ENCODE results near the gene DYNC1LI2.
"Not testable (repeated sequence)": the region's sequence is repeated elsewhere in the genome, so short reads cannot be mapped to it uniquely, and the experiment has no call there.

Gene DYNC1LI2

GRCh38 chr16:66751303-66751991 is at the start of gene DYNC1LI2:
TSS of gene DYNC1LI2 (minus strand) at chr16:66751609. CDS start at chr16:66751591, 18 bp downstream.
- H3K36me3 Mint-ChIP-seq (ENCODE audit: low read depth), result peaks cover 15% of the 10 kb centered on the region
- H3K9me3 Mint-ChIP-seq, result no peaks in the 10 kb centered on the region
- peak within 1 kb of the TSS; percentile 90 for H3K4me3 Mint-ChIP-seq

DNA sequence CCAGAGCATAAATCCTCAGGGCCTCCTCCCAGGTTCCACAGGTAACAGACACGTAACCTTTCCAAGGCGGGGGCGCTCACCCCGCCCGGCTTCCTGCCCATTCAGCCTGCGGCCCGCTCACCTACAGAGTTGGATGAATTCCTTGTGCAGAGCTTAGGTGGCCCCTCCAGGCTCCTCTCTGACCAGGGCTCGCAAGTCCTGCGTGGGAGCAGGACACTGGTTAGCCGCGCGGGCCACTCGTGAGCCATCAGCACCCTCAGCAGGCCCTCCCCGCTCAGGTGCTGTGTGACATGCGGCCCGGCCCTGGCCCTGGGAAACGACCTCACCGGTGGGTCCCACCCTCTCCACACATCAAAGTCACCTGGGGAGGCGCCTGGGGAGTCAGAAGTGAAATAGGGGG is 49.4 kb upstream of the DYNC1LI2 start:
- no peak overlapping the region for H3K27ac Mint-ChIP-seq
- no peaks in the 10 kb centered on the region for H3K9me3 Mint-ChIP-seq
- H3K4me1 Mint-ChIP-seq (ENCODE audit: low read depth), result no peaks in the 10 kb centered on the region
- H3K4me3 Mint-ChIP-seq, result no peak overlapping the region
- no peaks in the 10 kb centered on the region for H3K27me3 Mint-ChIP-seq
- H3K36me3 Mint-ChIP-seq (ENCODE audit: low read depth), result peaks cover 43% of the 10 kb centered on the region

More at GRCh38 chr16:66751303-66751991, at the start of gene DYNC1LI2:
- peak within 1 kb of the TSS; percentile 78 for H3K27ac Mint-ChIP-seq
- peaks cover 7% of the 10 kb centered on the region for H3K27me3 Mint-ChIP-seq
- peaks cover 42% of the 10 kb centered on the region for H3K4me1 Mint-ChIP-seq (ENCODE audit: low read depth)

DNA sequence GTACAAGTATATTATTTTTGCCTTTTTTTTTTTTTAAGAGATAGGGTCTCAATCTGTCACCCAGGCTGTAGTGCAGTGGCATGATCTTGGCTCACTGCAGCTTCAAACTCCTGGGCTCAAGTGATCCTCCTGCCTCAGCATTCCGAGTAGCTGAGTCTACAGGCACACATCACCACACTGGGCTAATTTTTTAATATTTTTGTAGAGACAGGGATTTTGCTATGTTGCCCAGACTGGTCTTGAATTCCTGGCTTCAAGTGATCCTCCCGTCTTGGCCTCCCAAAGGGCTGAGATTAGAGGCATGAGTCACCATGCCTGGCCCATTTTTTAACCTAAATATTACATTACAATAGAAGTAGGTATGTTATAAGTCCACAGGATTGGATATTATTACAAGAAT is 46.8 kb upstream of the DYNC1LI2 start:
- H3K27me3 Mint-ChIP-seq, result no peaks in the 10 kb centered on the region
- H3K4me3 Mint-ChIP-seq, result no peak overlapping the region
- H3K36me3 Mint-ChIP-seq (ENCODE audit: low read depth), result peaks cover 16% of the 10 kb centered on the region
- no peak overlapping the region for H3K27ac Mint-ChIP-seq
- H3K9me3 Mint-ChIP-seq, result no peaks in the 10 kb centered on the region
- H3K4me1 Mint-ChIP-seq (ENCODE audit: low read depth), result no peaks in the 10 kb centered on the region

DNA sequence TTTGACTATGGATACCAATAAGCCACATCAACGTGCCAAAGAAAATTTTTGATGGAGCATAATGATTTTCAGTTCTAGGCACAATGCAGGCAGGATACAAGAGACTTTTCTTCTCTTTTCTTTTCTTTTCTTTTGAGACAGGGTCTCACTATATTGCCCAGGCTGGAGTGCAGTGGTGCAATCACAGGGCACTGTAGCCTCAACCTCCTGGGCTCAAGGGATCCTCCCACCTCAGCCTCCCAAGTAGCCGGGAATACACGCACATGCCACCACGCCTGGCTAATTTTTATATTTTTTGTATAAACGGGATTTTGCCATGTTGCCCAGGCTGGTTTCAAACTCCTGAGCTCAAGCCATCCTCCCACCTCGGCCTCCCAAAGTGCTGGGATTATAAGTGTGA is 42.6 kb upstream of the DYNC1LI2 start:
- H3K4me3 Mint-ChIP-seq; H3K9me3 Mint-ChIP-seq; H3K36me3 Mint-ChIP-seq (ENCODE audit: low read depth); H3K27me3 Mint-ChIP-seq; H3K27ac Mint-ChIP-seq; H3K4me1 Mint-ChIP-seq (ENCODE audit: low read depth): not testable (repeated sequence)

DNA sequence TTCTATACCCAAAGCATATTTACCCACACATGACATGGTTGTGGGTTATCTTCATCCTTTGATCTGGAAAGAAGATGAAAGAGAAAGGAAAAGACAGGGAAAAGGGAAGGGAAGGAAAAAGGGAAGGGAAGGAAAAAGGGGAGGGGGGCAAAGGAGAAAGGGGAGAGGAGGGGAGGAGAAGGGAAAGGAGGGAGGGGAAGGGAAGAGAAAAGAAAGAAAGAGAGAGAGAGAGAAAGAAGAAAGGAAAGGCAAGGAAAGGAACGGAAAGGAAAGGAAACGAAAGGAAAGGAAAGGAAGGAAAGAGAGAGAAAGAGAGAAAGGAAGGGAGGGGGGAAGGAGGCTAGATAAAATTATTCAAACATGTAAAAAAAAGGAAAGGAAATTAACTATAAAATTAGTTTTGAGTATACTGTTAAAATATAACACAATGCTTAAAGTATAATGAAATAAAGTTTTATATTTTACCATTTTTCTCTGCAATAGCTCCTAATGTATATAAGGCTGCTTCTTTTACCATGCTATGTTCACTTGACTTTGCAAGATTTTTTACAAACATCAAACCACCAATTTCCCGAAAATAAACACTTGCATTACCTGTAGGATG is 38.8 kb upstream of the DYNC1LI2 start:
- H3K27ac Mint-ChIP-seq, result no peak overlapping the region
- no peaks in the 10 kb centered on the region for H3K36me3 Mint-ChIP-seq (ENCODE audit: low read depth)
- H3K27me3 Mint-ChIP-seq, result no peaks in the 10 kb centered on the region
- H3K4me3 Mint-ChIP-seq, result no peak overlapping the region
- H3K9me3 Mint-ChIP-seq, result no peaks in the 10 kb centered on the region
- H3K4me1 Mint-ChIP-seq (ENCODE audit: low read depth), result no peaks in the 10 kb centered on the region

GRCh38 chr16:66787427-66787826 is 36.0 kb upstream of the DYNC1LI2 start:
- H3K27ac Mint-ChIP-seq, result no peak overlapping the region
- H3K4me1 Mint-ChIP-seq (ENCODE audit: low read depth), result no peaks in the 10 kb centered on the region
- H3K4me3 Mint-ChIP-seq, result no peak overlapping the region
- no peaks in the 10 kb centered on the region for H3K36me3 Mint-ChIP-seq (ENCODE audit: low read depth)
- H3K9me3 Mint-ChIP-seq, result no peaks in the 10 kb centered on the region
- no peaks in the 10 kb centered on the region for H3K27me3 Mint-ChIP-seq

GRCh38 chr16:66786551-66786950 is 35.1 kb upstream of the DYNC1LI2 start:
- no peaks in the 10 kb centered on the region for H3K4me1 Mint-ChIP-seq (ENCODE audit: low read depth)
- H3K4me3 Mint-ChIP-seq, result no peak overlapping the region
- no peak overlapping the region for H3K27ac Mint-ChIP-seq
- no peaks in the 10 kb centered on the region for H3K27me3 Mint-ChIP-seq
- H3K36me3 Mint-ChIP-seq (ENCODE audit: low read depth), result no peaks in the 10 kb centered on the region
- H3K9me3 Mint-ChIP-seq, result no peaks in the 10 kb centered on the region

GRCh38 chr16:66776457-66776856 is 25.0 kb upstream of the DYNC1LI2 start:
- no peak overlapping the region for H3K4me3 Mint-ChIP-seq
- H3K36me3 Mint-ChIP-seq (ENCODE audit: low read depth), result no peaks in the 10 kb centered on the region
- no peaks in the 10 kb centered on the region for H3K9me3 Mint-ChIP-seq
- no peaks in the 10 kb centered on the region for H3K4me1 Mint-ChIP-seq (ENCODE audit: low read depth)
- no peak overlapping the region for H3K27ac Mint-ChIP-seq
- H3K27me3 Mint-ChIP-seq, result no peaks in the 10 kb centered on the region

DNA sequence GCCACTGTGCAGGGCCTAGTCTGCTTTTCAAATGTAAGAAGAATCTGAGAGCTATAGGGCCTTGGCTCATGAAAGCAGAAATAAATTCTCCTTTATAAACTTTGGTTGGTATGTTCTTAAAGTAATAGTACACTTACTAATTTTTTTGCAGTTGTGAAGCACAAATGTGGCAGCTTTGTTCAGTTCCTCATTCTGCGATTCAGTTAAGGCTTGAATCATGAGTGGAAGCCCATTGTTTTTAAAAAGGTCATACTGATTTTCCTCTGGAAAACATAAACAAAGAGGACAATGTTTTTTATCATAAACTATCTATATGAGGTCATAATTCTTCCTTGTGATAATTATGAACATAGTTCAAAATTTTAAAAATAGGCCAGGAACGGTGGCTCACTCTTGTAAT is 23.6 kb upstream of the DYNC1LI2 start:
- Mint-ChIP-seq H3K27ac (no peak overlapping the region), H3K4me1 (ENCODE audit: low read depth) (no peaks in the 10 kb centered on the region), H3K4me3 (no peak overlapping the region), H3K27me3 (no peaks in the 10 kb centered on the region), H3K9me3 (no peaks in the 10 kb centered on the region), H3K36me3 (ENCODE audit: low read depth) (no peaks in the 10 kb centered on the region)

DNA sequence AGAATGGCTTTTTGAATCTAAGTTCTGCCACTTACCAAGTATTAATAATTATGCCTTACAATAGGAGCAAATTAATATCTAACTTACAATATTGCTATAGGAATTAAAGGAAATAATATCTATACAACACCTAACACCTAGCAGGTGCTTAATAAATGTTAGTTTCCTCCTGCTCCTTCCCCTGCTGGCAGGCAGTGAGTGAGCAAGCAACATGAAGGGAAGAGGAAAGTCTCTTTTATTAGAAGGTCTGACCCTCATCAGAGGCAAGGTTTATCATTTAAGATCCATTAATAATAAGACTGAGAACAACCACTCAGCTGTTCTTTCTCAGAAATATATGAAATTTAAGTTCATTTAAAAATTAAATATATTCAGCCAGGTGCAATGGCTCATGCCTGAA is 6.7 kb upstream of the DYNC1LI2 start:
- no peaks in the 10 kb centered on the region for H3K36me3 Mint-ChIP-seq (ENCODE audit: low read depth)
- no peaks in the 10 kb centered on the region for H3K9me3 Mint-ChIP-seq
- H3K27ac Mint-ChIP-seq, result no peak overlapping the region
- H3K27me3 Mint-ChIP-seq, result peaks cover 1% of the 10 kb centered on the region
- no peaks in the 10 kb centered on the region for H3K4me1 Mint-ChIP-seq (ENCODE audit: low read depth)
- no peak overlapping the region for H3K4me3 Mint-ChIP-seq

GRCh38 chr16:66754819-66755218 is 3.4 kb upstream of the DYNC1LI2 start:
- no peaks in the 10 kb centered on the region for H3K36me3 Mint-ChIP-seq (ENCODE audit: low read depth)

GRCh38 chr16:66754211-66754610 is 2.8 kb upstream of the DYNC1LI2 start:
- no peak overlapping the region for H3K4me3 Mint-ChIP-seq
- H3K27ac Mint-ChIP-seq, result no peak overlapping the region
- H3K9me3 Mint-ChIP-seq, result no peaks in the 10 kb centered on the region
- H3K4me1 Mint-ChIP-seq (ENCODE audit: low read depth), result peaks cover 24% of the 10 kb centered on the region
- peaks cover 7% of the 10 kb centered on the region for H3K27me3 Mint-ChIP-seq
- peaks cover 6% of the 10 kb centered on the region for H3K36me3 Mint-ChIP-seq (ENCODE audit: low read depth)

More at GRCh38 chr16:66754819-66755218, 3.4 kb upstream of the DYNC1LI2 start:
- H3K4me3 Mint-ChIP-seq, result no peak overlapping the region
- H3K9me3 Mint-ChIP-seq, result no peaks in the 10 kb centered on the region
- H3K27me3 Mint-ChIP-seq, result peaks cover 7% of the 10 kb centered on the region
- peaks cover 18% of the 10 kb centered on the region for H3K4me1 Mint-ChIP-seq (ENCODE audit: low read depth)
- no peak overlapping the region for H3K27ac Mint-ChIP-seq

DNA sequence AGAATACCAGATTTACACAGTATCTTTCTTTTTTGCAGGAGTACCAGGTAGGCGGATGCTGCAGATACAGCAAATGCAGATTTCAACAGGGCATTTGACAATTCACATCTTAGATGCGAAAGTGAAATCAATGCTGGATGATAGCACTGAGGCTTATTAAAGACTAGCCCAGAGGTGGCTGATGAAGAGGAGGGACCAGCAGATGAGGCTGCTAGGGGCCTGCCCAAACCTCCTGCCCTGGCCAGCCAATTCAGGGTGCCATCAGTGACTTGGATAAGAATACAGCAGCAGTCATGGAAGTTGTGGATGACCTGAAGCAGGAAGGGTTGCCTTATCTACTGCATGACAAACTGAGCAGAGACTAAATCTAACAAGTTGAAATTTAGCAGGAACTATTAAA is 1.5 kb upstream of the DYNC1LI2 start:
- Mint-ChIP-seq H3K27me3 (peaks cover 7% of the 10 kb centered on the region), H3K4me1 (ENCODE audit: low read depth) (peaks cover 34% of the 10 kb centered on the region), H3K4me3 (no peak overlapping the region), H3K27ac (no peak overlapping the region), H3K36me3 (ENCODE audit: low read depth) (peaks cover 15% of the 10 kb centered on the region), H3K9me3 (no peaks in the 10 kb centered on the region)

GRCh38 chr16:66752379-66752778 is 970 bp upstream of the DYNC1LI2 start:
- peak overlapping the region; percentile 74 for H3K27ac Mint-ChIP-seq
- peaks cover 15% of the 10 kb centered on the region for H3K36me3 Mint-ChIP-seq (ENCODE audit: low read depth)
- H3K27me3 Mint-ChIP-seq, result peaks cover 7% of the 10 kb centered on the region
- H3K9me3 Mint-ChIP-seq, result no peaks in the 10 kb centered on the region
- peaks cover 34% of the 10 kb centered on the region for H3K4me1 Mint-ChIP-seq (ENCODE audit: low read depth)
- peak overlapping the region; percentile 90 for H3K4me3 Mint-ChIP-seq

DNA sequence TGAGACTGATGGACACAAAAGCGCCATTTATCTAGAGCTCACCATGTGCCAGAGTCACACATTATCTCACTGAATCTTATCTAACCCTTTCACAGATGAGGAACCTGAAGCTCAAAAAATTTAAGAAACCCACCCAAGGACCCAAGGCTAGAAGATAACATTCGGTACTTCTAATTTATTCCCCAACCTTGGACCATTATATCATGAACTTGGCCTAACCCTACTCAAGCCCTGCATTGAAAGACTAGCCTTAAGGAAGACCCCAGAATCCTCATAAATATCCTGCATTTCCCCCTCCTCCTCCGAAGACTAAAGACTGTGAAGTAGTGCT is 548 bp upstream of the DYNC1LI2 start:
- Mint-ChIP-seq H3K27ac (peak overlapping the region; percentile 74), H3K9me3 (no peaks in the 10 kb centered on the region), H3K4me3 (peak overlapping the region; percentile 90), H3K27me3 (peaks cover 7% of the 10 kb centered on the region), H3K36me3 (ENCODE audit: low read depth) (peaks cover 15% of the 10 kb centered on the region), H3K4me1 (ENCODE audit: low read depth) (peaks cover 36% of the 10 kb centered on the region)

GRCh38 chr16:66751053-66751302 is 431 bp downstream of the DYNC1LI2 start:
- H3K4me1 Mint-ChIP-seq (ENCODE audit: low read depth), result peaks cover 45% of the 10 kb centered on the region
- H3K9me3 Mint-ChIP-seq, result no peaks in the 10 kb centered on the region

More at GRCh38 chr16:66751053-66751302, 431 bp downstream of the DYNC1LI2 start:
- Mint-ChIP-seq H3K27me3 (peaks cover 7% of the 10 kb centered on the region), H3K4me3 (peak overlapping the region; percentile 90), H3K36me3 (ENCODE audit: low read depth) (peaks cover 19% of the 10 kb centered on the region), H3K27ac (peak overlapping the region; percentile 78)

All from stimulated activated naive CD8-positive, alpha-beta T cell treated with anti-CD3 and anti-CD28 coated beads, Interleukin-15, Interleukin-2, amounts not matched to agents 100 ng/mL and 50 ng/mL, for 24 hours (primary cell).